Epidermal melanocyte (primary cell): ENCODE measurements around the gene HYAL1.

Source experiments
- DNase-seq: peaks from one replicate; pipeline ENCODE4 v3.0.0; 2011; ENCODE audit warnings: low spot score; ENCODE audit not compliant: insufficient read length

The HYAL1 gene

DNA sequence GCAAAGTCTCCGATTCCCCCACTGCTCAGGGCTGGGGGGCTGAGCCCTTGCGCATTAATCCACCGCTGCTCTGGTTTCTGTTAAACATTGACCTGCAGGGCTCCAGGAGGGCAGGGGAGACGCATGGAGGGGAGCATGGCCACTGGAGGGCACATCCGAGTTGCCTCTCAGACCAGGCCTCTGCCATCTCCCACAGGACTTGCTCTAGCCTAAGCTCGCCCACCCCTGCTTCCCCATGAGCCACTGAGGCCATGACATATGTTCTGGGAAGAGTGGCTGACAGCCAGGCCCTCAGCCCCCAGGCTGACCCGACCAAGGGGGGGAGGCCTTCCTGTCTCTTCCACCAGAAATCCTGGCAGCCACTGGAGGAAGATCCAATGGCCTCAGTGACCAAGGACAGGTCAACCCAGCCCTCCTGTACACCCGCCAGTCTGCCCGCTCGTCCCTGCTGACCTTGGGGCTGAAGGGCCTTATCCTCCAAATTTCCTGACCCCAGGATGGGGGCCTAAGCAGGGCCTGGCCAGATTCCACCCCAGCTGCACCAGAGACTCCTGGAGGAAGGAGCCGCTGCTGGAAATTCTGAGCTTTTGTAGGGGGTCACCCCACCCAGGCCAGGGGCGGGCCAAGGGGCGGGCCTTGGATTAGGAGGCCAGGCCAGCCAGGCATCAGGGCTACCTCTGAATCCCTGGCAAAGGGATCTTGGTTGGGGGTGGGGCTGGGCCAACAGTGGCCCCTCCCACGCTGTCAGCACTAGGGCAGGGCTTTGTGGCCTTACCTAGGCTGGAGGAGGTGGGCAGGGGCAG, at the start of gene HYAL1:
HYAL1 (minus strand) TSS at position 562 of the 803 bp plus-strand sequence. CDS start 618 bp downstream, outside the sequence.
- no peak for DNase-seq

DNA sequence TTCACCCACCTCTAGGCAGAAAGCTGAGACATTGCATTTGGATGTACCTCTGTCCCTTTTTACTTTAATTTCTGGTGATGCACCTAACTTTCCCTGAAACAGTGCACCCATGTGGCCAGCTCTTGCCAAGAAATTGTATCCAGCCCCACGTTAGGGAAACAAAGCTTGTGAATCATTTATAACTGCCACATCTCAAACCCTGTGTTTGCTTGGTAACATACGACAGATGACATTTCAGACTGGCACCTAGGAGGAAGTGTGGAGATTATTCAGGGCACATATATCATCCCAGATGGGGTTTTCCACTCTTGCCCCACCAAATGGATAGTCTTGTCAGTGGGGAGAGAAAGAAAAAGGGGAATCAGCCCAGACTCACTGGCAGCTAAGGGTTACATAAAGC, 49.4 kb upstream of the HYAL1 start:
- no peak for DNase-seq

DNA sequence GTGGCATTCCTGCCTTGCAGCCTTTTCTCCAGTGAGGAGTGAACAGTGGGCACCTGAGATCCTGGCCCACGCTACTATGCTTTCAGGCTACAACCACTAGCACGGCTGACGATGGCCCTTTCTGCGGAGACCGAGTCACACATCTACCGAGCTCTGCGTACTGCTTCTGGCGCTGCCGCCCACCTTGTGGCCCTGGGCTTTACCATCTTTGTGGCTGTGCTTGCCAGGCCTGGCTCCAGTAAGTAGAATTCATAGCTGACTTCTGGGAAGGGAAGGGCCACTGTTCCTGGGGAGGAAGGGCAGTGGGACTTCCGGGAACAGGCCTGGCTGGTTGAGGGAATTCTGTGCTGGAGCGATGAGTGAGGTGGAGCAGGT, 47.9 kb upstream of the HYAL1 start:
- DNase-seq, result no peak

GRCh38 chr3:50350527-50351322, 47.4 kb upstream of the HYAL1 start, which contains the start of the genes CYB561D2 and NPRL2:
Gene CYB561D2, plus strand, starts transcription at chr3:50350862. Its CDS starts 572 bp downstream, at chr3:50351434.
Gene NPRL2, minus strand, starts transcription at chr3:50350775. Its CDS starts 123 bp downstream, at chr3:50350652.
- DNase-seq, result peak; percentile 99

- no peak for DNase-seq
These were observed 46.8 kb upstream of the HYAL1 start for GRCh38 chr3:50350213-50350526.

- DNase-seq, result peak; percentile 72
These were observed 43.9 kb upstream of the HYAL1 start for GRCh38 chr3:50347187-50347813.

DNA sequence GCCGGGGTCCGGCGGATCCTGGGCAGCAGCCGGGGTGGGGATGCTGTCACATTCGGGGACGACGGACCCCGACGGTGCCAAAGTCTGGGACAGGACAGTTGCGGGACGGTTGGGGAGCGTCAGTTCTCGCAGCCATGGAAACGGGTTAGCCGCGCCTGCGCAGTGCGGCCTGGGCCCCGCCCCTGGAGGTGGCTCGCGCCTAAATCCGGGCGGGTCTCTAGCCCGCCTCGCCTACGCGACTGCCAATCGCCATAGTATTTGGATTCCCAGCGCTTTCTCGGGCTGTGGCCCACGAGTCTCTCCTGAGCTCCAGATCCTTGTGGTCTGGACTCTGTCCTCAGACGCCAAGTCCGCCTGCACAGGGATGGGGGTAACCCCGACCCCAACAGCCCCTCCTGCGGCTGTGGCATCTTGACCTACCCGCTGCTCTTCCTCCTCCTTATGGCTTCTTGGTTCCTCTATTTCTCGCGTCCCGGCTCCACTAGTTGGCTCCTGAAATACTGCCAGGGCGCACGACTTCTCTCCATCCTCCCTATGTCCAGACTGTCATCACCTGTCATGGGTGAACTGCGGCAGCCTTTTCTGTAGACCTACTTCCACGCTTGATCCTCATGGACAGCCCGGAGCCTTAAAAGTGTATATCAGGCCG, 42.3 kb upstream of the HYAL1 start, which contains the start of gene ZMYND10:
ZMYND10 (minus strand) TSS at position 147 of the 649 bp plus-strand sequence. CDS start 153 bp downstream, outside the sequence.
- peak; percentile 81 for DNase-seq

DNA sequence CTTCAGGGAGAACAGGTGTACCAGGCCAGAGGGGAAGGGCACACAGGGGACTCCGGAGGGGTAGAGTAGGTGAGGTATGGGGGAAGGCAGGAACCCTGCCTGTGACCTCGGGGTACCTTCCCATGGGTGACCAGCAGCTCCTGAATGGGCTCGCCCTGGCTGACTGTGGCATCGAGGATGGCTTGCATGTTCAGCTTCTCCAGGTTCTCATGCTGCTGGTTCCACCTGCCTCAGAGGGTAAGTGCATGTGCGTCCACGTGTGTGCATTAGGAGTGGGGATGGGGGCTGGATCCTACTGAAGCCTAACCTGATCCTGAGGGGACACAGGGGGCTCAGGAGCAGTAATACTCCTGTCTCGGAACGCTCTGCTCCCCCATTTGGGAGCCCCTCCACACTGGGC, 41.6 kb upstream of the HYAL1 start:
- no peak for DNase-seq

DNA sequence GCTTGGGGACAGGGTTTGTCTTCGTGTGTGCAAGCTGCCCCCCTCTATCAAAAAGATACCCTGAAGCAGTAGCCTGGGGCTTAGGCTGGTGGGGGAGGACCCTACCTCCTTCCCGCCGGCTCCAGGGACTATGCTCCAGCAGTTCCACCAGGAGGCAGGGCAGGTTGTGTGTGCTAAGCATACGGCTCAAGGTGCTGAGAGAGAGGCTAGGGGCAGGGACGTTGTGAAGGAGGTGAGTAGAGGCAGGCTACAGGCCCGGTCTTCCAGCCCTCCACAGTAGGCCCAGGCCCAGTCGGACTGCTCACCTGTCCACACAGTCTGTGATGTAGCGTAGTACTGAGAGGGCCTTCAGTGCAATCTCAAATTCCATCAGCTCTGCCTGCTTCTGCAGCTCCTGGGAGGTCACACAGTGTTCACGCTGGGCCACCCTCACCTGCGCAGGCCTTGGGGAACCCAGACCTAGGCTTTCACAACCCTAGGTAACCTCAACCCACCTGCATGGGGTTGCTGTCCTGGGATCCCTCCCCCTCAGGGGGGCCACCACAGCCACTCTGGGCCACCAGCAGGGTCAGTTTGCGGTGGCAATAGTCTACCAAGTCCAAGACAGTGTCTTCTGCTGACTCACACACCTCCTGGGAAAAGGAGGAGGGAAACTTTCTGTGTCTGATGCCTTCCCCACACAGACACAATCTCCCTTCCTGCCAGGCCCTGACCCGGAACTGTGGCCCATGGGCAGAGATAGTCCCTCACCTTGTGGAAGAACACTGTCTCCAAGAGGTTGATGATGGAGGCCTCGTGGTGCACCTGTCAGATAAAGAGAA, 39.6 kb upstream of the HYAL1 start:
- no peak for DNase-seq

GRCh38 chr3:50341996-50342650, 38.7 kb upstream of the HYAL1 start:
- DNase-seq, result no peak

DNA sequence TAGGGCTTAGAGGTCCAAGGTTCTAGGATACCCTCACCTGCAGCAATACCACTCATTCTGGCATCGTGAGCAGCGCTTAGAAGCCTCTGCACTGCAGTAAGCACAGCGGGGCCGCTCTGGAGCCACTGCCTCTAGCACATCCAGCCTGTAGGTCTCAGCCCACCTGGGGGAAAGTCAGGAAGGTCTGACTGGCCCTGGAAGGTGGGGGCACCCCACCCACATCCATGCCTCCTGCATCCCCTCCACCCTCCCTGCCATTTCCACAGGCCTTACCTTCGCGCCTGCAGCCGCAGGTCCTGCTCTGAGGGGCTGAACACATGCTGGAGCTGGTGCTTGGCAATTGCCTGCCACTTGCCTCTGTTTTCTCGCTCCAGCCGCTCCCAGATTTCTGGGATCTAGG, 38.2 kb upstream of the HYAL1 start:
- DNase-seq, result no peak

DNA sequence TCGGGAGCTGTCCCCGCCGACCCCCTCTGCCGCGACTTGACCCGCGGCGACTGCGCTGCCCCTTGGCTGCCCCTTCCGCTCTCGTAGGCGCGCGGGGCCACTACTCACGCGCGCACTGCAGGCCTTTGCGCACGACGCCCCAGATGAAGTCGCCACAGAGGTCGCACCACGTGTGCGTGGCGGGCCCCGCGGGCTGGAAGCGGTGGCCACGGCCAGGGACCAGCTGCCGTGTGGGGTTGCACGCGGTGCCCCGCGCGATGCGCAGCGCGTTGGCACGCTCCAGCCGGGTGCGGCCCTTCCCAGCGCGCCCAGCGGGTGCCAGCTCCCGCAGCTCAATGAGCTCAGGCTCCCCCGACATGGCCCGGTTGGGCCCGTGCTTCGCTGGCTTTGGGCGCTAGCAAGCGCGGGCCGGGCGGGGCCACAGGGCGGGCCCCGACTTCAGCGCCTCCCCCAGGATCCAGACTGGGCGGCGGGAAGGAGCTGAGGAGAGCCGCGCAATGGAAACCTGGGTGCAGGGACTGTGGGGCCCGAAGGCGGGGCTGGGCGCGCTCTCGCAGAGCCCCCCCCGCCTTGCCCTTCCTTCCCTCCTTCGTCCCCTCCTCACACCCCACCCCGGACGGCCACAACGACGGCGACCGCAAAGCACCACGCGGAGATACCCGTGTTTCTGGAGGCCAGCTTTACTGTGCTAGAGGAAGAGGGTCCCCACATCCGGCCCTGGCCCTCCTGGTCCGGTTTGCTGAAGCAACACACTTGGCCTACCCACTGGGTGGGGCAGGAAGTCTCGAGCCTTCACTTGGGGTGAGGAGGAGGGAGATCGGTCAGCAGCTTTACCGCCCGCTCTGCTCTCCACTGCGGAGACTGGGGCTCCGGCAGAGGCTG, 37.3 kb upstream of the HYAL1 start, which contains the start of gene RASSF1:
RASSF1 (minus strand) TSS at position 389 of the 882 bp plus-strand sequence; CDS start at position 358, 31 bp downstream.
- DNase-seq, result no peak

DNA sequence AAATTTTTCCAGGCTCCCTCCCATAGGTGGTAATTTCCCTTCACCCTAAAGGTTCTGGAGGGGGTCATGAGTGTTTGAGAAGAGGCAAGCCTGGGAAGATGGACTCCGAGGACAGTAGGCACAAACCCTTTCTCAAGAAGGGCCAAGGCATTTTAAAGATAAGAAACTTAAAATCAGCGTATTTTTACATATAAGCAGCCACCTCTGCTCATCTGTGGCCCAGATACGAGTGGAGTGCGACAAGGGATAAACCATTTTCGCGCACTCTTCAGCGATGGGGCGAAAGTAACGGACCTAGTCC, 36.7 kb upstream of the HYAL1 start:
- no peak for DNase-seq

DNA sequence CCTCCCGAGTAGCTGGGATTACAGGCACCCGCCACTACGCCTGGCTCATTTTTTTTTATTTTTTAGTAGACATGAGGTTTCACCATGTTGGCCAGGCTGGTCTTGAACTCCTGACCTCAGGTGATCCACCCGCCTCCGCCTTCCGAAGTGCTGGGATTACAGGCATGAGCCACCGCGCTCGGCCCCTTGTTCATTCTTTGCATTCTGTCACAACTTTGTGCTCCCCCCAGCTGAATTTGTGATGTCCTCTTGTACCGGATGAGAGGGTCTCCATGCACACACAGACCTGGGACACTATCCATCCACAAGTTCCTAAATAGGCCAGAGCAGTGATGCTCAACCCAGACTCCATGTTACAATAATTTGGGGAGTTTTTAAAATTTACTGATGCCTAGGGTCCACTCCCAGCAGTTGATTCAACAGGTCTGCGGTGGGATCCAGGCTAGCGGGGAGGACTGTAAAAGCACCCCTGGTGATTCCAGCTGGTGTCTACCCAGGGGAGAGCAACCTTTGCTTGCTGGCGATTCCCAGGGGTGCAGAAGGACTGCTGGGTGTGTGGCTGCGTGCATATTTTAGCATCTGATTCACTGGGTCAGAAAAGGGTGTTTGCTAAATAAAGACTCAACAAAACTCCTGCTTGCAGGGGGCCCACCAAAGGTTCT, 36.2 kb upstream of the HYAL1 start:
- DNase-seq, result no peak

- DNase-seq, result no peak
These were observed 35.6 kb upstream of the HYAL1 start for GRCh38 chr3:50338965-50339364.

DNA sequence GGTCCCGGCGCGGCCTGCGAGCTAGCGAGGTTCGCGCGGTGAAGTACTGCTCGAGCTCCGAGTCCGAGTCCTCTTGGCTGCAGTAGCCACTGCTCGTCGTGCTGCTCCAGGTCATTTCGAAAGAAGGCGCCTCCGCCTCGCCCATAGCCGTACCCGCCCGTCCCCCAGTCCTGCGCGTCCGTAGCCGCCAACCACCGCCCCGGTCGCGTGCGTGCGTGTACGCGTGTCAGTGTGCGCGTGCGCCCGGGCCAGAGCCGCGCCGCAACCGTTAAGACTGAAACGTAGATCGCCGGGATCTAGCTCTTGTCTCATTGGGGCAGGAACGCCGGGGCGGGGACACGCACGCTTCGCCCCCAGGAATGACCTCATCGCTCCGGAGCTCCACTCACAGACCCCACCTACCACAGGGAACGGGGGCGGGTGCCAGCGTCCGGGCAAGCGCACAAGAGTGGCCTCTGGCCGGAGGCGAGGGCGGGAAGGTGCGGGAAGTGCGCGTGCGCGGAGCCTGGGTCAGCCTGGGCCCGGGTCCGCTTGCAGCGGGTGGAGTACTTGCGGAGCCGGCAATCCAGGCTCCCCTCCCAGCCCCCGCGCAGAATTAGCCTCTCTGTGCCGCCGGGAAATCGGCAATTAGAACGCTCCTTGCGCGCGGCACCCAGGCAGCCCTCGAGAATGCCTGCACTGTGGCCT, 33.9 kb upstream of the HYAL1 start:
- peak; percentile 99 for DNase-seq

GRCh38 chr3:50336452-50337174, 33.2 kb upstream of the HYAL1 start:
- DNase-seq, result no peak
